ENCODE results near the gene PILRB. TPM values are rescaled to one million over a fixed set of nuclear protein-coding genes. Genes with fewer than 3 reads are reported as not detected.
A peak's percentile ranks its signal among the peaks of the same experiment; 100 is the strongest.
"Not testable (repeated sequence)": the region's sequence is repeated elsewhere in the genome, so short reads cannot be mapped to it uniquely, and the experiment has no call there.

The PILRB gene
- total and polyA plus RNA-seq, 12 donors: 8.7 to 403 (median 31.3) TPM

GRCh38 chr7:100360135-100360854, 2.4 kb downstream of the PILRB start:
- 80 to 87% (median 82%) methylated on average over 3 of the region's 3 CpGs for WGBS, 4 donors
- no peak for DNase-seq
- TF ChIP-seq, protein P1, sequence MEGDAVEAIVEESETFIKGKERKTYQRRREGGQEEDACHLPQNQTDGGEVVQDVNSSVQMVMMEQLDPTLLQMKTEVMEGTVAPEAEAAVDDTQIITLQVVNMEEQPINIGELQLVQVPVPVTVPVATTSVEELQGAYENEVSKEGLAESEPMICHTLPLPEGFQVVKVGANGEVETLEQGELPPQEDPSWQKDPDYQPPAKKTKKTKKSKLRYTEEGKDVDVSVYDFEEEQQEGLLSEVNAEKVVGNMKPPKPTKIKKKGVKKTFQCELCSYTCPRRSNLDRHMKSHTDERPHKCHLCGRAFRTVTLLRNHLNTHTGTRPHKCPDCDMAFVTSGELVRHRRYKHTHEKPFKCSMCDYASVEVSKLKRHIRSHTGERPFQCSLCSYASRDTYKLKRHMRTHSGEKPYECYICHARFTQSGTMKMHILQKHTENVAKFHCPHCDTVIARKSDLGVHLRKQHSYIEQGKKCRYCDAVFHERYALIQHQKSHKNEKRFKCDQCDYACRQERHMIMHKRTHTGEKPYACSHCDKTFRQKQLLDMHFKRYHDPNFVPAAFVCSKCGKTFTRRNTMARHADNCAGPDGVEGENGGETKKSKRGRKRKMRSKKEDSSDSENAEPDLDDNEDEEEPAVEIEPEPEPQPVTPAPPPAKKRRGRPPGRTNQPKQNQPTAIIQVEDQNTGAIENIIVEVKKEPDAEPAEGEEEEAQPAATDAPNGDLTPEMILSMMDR (IDR thresholded peaks at IDR 0.05): no peak
- TF ChIP-seq POLR2A (IDR thresholded peaks at IDR 0.05): no peak
- H3K27me3 ChIP-seq: no peaks in the 10 kb centered on the region
- H3K27ac ChIP-seq: no peak overlapping the region
- intact Hi-C loops (cut with DNase I): no loop called here
- H3K36me3 ChIP-seq (replicated peaks in 1 of 2): peaks cover 0 to 75% of the 10 kb centered on the region in 2 donors
- no peaks in the 10 kb centered on the region for H3K4me1 ChIP-seq (replicated peaks in 1 of 2)
- H3K4me3 ChIP-seq: no peak overlapping the region
- H3K9me3 ChIP-seq (replicated peaks in 1 of 3): no peaks in the 10 kb centered on the region

- intact Hi-C loops (cut with DNase I): no loop called here
- peaks cover 0 to 49% of the 10 kb centered on the region in 2 donors for H3K36me3 ChIP-seq (replicated peaks in 1 of 2)
- H3K4me1 ChIP-seq (replicated peaks in 1 of 2): no peaks in the 10 kb centered on the region
- no peaks in the 10 kb centered on the region for H3K9me3 ChIP-seq (replicated peaks in 1 of 3)
- no peak overlapping the region for H3K27ac ChIP-seq
- no peak overlapping the region for H3K4me3 ChIP-seq
- H3K27me3 ChIP-seq: no peaks in the 10 kb centered on the region
- no peak for TF ChIP-seq POLR2A (IDR thresholded peaks at IDR 0.05)
- TF ChIP-seq, protein P1 (IDR thresholded peaks at IDR 0.05): no peak
- DNase-seq: no peak
Observed at GRCh38 chr7:100363098-100363497, 5.2 kb downstream of the PILRB start.

GRCh38 chr7:100363797-100364196, 5.9 kb downstream of the PILRB start:
- H3K27ac ChIP-seq; H3K4me3 ChIP-seq; DNase-seq; intact Hi-C loops (cut with DNase I); H3K27me3 ChIP-seq; H3K9me3 ChIP-seq (replicated peaks in 1 of 3); H3K4me1 ChIP-seq (replicated peaks in 1 of 2): not testable (repeated sequence)
- 86 to 97% (median 96%) methylated on average over 7 of the region's 7 CpGs for WGBS, 4 donors
- H3K36me3 ChIP-seq (replicated peaks in 1 of 2): peaks cover 0 to 42% of the 10 kb centered on the region in 2 donors

GRCh38 chr7:100364480-100364879, 6.6 kb downstream of the PILRB start:
- no peaks in the 10 kb centered on the region for H3K27me3 ChIP-seq
- no peaks in the 10 kb centered on the region for H3K9me3 ChIP-seq (replicated peaks in 1 of 3)
- no peaks in the 10 kb centered on the region for H3K4me1 ChIP-seq (replicated peaks in 1 of 2)
- TF ChIP-seq, protein P1 (IDR thresholded peaks at IDR 0.05): no peak
- no peak for TF ChIP-seq POLR2A (IDR thresholded peaks at IDR 0.05)
- no peak overlapping the region for H3K4me3 ChIP-seq
- DNase-seq: no peak
- intact Hi-C loops (cut with DNase I): no loop called here
- H3K36me3 ChIP-seq (replicated peaks in 1 of 2): peaks cover 0 to 35% of the 10 kb centered on the region in 2 donors
- 88 to 97% (median 90%) methylated on average over 5 to 6 of the region's 6 CpGs for WGBS, 4 donors
- H3K27ac ChIP-seq: no peak overlapping the region

DNA sequence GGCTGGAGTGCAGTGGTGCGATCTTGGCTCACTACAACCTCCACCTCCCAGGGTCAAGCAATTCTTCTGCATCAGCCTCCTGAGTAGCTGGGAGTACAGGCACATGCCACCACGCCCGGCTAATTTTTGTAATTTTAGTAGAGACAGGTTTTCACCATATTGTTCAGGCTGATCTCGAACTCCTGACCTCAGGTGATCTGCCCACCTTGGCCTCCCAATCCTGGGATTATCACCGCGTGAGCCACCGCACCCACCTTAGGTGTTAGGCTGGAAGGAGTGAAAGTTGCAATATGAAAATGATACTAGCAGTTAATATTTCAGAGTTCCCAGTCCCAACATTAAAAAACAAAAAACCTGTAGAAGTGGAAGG, 8.1 kb downstream of the PILRB start:
- H3K4me1 ChIP-seq (replicated peaks in 1 of 2); intact Hi-C loops (cut with DNase I); H3K4me3 ChIP-seq; DNase-seq; H3K9me3 ChIP-seq (replicated peaks in 1 of 3); H3K27me3 ChIP-seq: not testable (repeated sequence)
- Histone ChIP-seq H3K36me3 (replicated peaks in 1 of 2) (peaks cover 0 to 20% of the 10 kb centered on the region in 2 donors), H3K27ac (peak overlapping the region in 1 of 5 donors; percentile 33)
- 90 to 98% (median 93%) methylated on average over 7 of the region's 7 CpGs for WGBS, 4 donors

All from adrenal gland (tissue), 12 donors.